Measurements from ENCODE around the gene WFS1. TPM values are rescaled to one million over a fixed set of nuclear protein-coding genes. Genes with fewer than 3 reads are reported as not detected.

WFS1 gene
- total and polyA plus RNA-seq, 2 of the 8 experiments (the other 6 are each of a cell fraction or from before 2014, with no cell fraction given), result 29.1 to 43.1 TPM

DNA sequence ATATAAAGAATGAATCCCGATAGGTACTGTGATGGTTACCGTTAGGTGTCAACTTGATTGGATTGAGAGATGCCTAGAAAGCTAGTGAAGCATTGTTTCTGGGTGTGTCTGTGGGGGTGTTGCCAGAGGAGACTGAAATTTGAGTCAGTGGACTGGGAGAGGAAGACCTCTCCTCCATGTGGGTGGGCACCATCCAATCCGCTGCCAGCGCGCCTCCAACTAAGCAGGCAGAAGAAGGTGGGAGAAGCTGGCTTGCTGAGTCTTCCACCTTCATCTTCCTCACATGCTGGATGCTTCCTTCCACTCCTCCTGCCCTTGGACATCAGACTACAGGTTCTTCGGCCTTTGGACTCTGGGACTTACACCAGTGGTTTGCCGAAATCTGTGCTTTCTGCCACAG, 40.1 kb downstream of the WFS1 start:
- Histone ChIP-seq H3K27ac (ENCODE audit: low read depth, low read length) (no peak overlapping the region), H3K9ac (replicated peaks in 1 of 4; ENCODE audit: extremely low read depth in 1 of 4, low read depth in 3 of 4, low read length in 3 of 4) (no peak overlapping the region), H3K56ac (replicated peaks; ENCODE audit: insufficient read length, low read depth, low read length) (no peak overlapping the region), H4K5ac (ENCODE audit: insufficient read length, low read depth, low read length) (no peak overlapping the region), H4K91ac (replicated peaks; ENCODE audit: insufficient read length, low read length) (no peak overlapping the region), H2BK20ac (ENCODE audit: low read length) (no peak overlapping the region), H3K79me2 (ENCODE audit: control insufficient read depth in 1 of 2, insufficient read depth in 2 of 2, low read length in 2 of 2) (no peaks in the 10 kb centered on the region), H3K79me1 (ENCODE audit: low read depth, low read length) (no peaks in the 10 kb centered on the region), H3K23me2 (ENCODE audit: low read depth, low read length) (peaks cover 3% of the 10 kb centered on the region; the same call in 1 of the 2 replicates), H3K4ac (replicated peaks; ENCODE audit: insufficient read length, low read depth, low read length) (no peak overlapping the region), H4K20me1 (replicated peaks in 1 of 2; ENCODE audit: control insufficient read depth in 1 of 2, insufficient read depth in 2 of 2, low read length in 2 of 2) (peaks cover 0 to 1% of the 10 kb centered on the region in 2 experiments), H3K27me3 (replicated peaks in 1 of 4; ENCODE audit: control insufficient read depth in 3 of 4, extremely low read depth in 1 of 4, insufficient read depth in 3 of 4, low read length in 3 of 4) (no peaks in the 10 kb centered on the region; a peak in 1 of 7 replicates), H3K4me3 (ENCODE audit: extremely low read depth in 1 of 4, insufficient read depth in 2 of 4, low read depth in 3 of 4, low read length in 4 of 4) (peak overlapping the region in 1 of 4 experiments; percentile 49; a peak in 2 of 8 replicates), H2BK5ac (ENCODE audit: low read depth, low read length) (no peak overlapping the region), H3K4me1 (replicated peaks in 1 of 4; ENCODE audit: control insufficient read depth in 3 of 4, insufficient read depth in 4 of 4, low read length in 3 of 4) (no peaks in the 10 kb centered on the region), H3K36me3 (ENCODE audit: control insufficient read depth in 2 of 4, insufficient read depth in 4 of 4, low read length in 3 of 4) (no peaks in the 10 kb centered on the region), H3K18ac (ENCODE audit: extremely low read depth, low read length) (no peak overlapping the region), H3K14ac (ENCODE audit: insufficient read length) (no peak overlapping the region), H4K8ac (ENCODE audit: extremely low read depth, insufficient read depth, low read length) (no peak overlapping the region), H2AK5ac (ENCODE audit: low read depth, low read length) (no peak overlapping the region), H3K9me3 (ENCODE audit: insufficient read depth in 2 of 2, low read depth in 1 of 2, low read length in 1 of 2) (peaks cover 0 to 8% of the 10 kb centered on the region in 2 experiments; a peak in 1 of 4 replicates), H2BK120ac (replicated peaks; ENCODE audit: low read depth, low read length) (no peak overlapping the region), H3K23ac (ENCODE audit: insufficient read length) (no peak overlapping the region), H2BK12ac (ENCODE audit: low read depth, low read length) (no peak overlapping the region), H3K4me2 (ENCODE audit: insufficient read depth in 1 of 2, low read depth in 2 of 2, low read length in 2 of 2) (peak overlapping the region in 1 of 2 experiments; percentile 41; a peak in 2 of 4 replicates), H2BK15ac (ENCODE audit: low read length) (no peak overlapping the region), H2AFZ (ENCODE audit: low read length) (no peak overlapping the region)
- POLR2A ChIA-PET (ENCODE audit: partially characterized antibody), result no interaction called here
- DNase-seq (ENCODE audit: low read depth in 1 of 2, low spot score in 2 of 2), result no peak
- CTCF ChIA-PET (ENCODE audit: partially characterized antibody), result interaction anchor here (0.7 to 3.6 kb wide), 15 partner anchors 8 to 59 kb away, joined by 3 to 25 read pairs (median 5); partner anchors contain the start of gene WFS1
- WGBS, 2 experiments (ENCODE audit: extremely low coverage in 1 of 2, insufficient coverage in 1 of 2, insufficient read length in 1 of 2, insufficient replicate concordance in 2 of 2, low coverage in 1 of 2, low lambda C conversion rate in 2 of 2, missing lambda C conversion rate in 1 of 2), result 89% methylated on average over 7 of the region's 7 CpGs; no CpG with 5 or more reads in 1 of the 2 experiments
- no peak for TF ChIP-seq SP4 (IDR thresholded peaks at IDR 0.05; ENCODE audit: low read length)
- no peak for TF ChIP-seq ZNF274 (IDR thresholded peaks at IDR 0.05; ENCODE audit: borderline replicate concordance, extremely low read depth, low read length)
- TF ChIP-seq CHD1 (IDR thresholded peaks at IDR 0.05; ENCODE audit: low read depth, low read length), result no peak
- no peak for TF ChIP-seq RFX5 (IDR thresholded peaks at IDR 0.05; ENCODE audit: borderline replicate concordance, low read depth, low read length)
- TF ChIP-seq TBP (IDR thresholded peaks at IDR 0.05; ENCODE audit: low read depth, low read length), result no peak
- no peak for TF ChIP-seq EZH2 (IDR thresholded peaks at IDR 0.05; ENCODE audit: low read depth, low read length, severe bottlenecking)
- FAIRE-seq, result no peak
